Lung (tissue), 12 donors: ENCODE results near the gene HAS3. TPM values are rescaled to one million over a fixed set of nuclear protein-coding genes. Genes with fewer than 3 reads are reported as not detected.
"Not testable (repeated sequence)": the region's sequence is repeated elsewhere in the genome, so short reads cannot be mapped to it uniquely, and the experiment has no call there.

Experiments
- ATAC-seq: fragments of 200-7000 bp; cut with Tn5 transposase; one replicate; pipeline ENCODE4 v1.9.1; 2020; ENCODE audit warnings: moderate number of reproducible peaks; ENCODE audit not compliant: insufficient read depth, low FRiP score
- DNase-seq, 3 donors: peaks; one replicate each; pipeline ENCODE4 v3.0.0-alpha.2; 2013 to 2017
- H3K27ac ChIP-seq, 2 donors: one replicate each; pipeline ENCODE4 v1.5.1; 2013; ENCODE audit warnings: mild to moderate bottlenecking in 2 of 2, moderate library complexity in 2 of 2, control low read depth in 1 of 2, inconsistent platforms in 1 of 2, low read depth in 1 of 2, low read length in 1 of 2
- H3K27me3 ChIP-seq, 3 donors: one replicate each; pipeline ENCODE4 v1.5.1; 2013; ENCODE audit warnings: low read length in 2 of 3; ENCODE audit not compliant: control insufficient read depth in 3 of 3, insufficient read depth in 3 of 3
- H3K36me3 ChIP-seq, 4 donors: one replicate each; pipeline ENCODE4 v1.5.1; 2013; ENCODE audit warnings: low read length in 4 of 4, mild to moderate bottlenecking in 1 of 4, moderate library complexity in 1 of 4; ENCODE audit not compliant: control insufficient read depth in 4 of 4, insufficient read depth in 4 of 4
- H3K4me1 ChIP-seq, 5 donors: one replicate each; pipeline ENCODE4 v1.5.1; 2013; ENCODE audit warnings: low read length in 5 of 5, mild to moderate bottlenecking in 2 of 5, moderate library complexity in 1 of 5; ENCODE audit not compliant: control insufficient read depth in 5 of 5, insufficient read depth in 5 of 5
- H3K4me3 ChIP-seq: one replicate; pipeline ENCODE4 v1.5.1; 2013; ENCODE audit warnings: mild to moderate bottlenecking, control low read depth, moderate library complexity
- H3K9ac ChIP-seq, 2 donors: one replicate each; pipeline ENCODE4 v1.5.1; 2013; ENCODE audit warnings: low read length in 2 of 2, control low read depth in 1 of 2; ENCODE audit not compliant: insufficient read depth in 1 of 2
- H3K9me3 ChIP-seq, 4 donors: one replicate each; pipeline ENCODE4 v1.5.1; 2013; ENCODE audit warnings: low read length in 3 of 4, mild to moderate bottlenecking in 1 of 4, moderate library complexity in 1 of 4; ENCODE audit not compliant: control insufficient read depth in 4 of 4, insufficient read depth in 3 of 4
- CTCF ChIP-seq: IDR thresholded peaks from 2 replicates; pipeline ENCODE4 v1.5.1; 2012; ENCODE audit warnings: mild to moderate bottlenecking; ENCODE audit errors: control extremely low read depth, extremely low read depth
- WGBS, 2 donors: extraction: QIAGEN DNeasy Blood & Tissue Kit; methylation state at CpG; one replicate each; pipeline ENCODE4 v1.1.7; 2013; 5-methylcytosine and 5-hydroxymethylcytosine counted together
- polyA plus RNA-seq, 2 donors: library from polyadenylated mRNA; stranded (reverse); fragments of 200-250 nt; gene quantifications; one replicate each; pipeline ENCODE4 v1.2.1, GENCODE V29; 2013
- total RNA-seq, 2 donors: library from RNA; depleted of rRNA in 1 of 2; stranded (reverse); fragments of >200 nt in 1 of 2; gene quantifications; one replicate each; pipeline ENCODE4 v1.2.1, GENCODE V29; 2014 to 2021
- donor health status: control.
- donor health status: control.
- donor health status: Bipolar disorder and iron deficiency.
- donor health status: healthy.
- donor health status: DM: yes; HTN: yes; CAD: no.

Gene HAS3
- total and polyA plus RNA-seq, 4 donors: 5.1 to 37.5 (median 19.0) TPM

- H3K9ac ChIP-seq: no peak overlapping the region
- H3K27ac ChIP-seq: peak overlapping the region in 1 of 2 donors; percentile 14
- ATAC-seq (peak; percentile 34), DNase-seq (peak in 1 of 3 donors; percentile 16)
- H3K4me3 ChIP-seq: no peak overlapping the region
- WGBS, 2 donors: 55 to 60% methylated on average over 11 of the region's 11 CpGs
- no peaks in the 10 kb centered on the region for H3K36me3 ChIP-seq
- no peaks in the 10 kb centered on the region for H3K9me3 ChIP-seq
- TF ChIP-seq CTCF: no peak
- peaks cover 0 to 1% (median 0%) of the 10 kb centered on the region in 5 donors for H3K4me1 ChIP-seq
- H3K27me3 ChIP-seq: no peaks in the 10 kb centered on the region
Measured at GRCh38 chr16:69057400-69058378, 47.8 kb upstream of the HAS3 start.

- not testable (repeated sequence) for H3K36me3 ChIP-seq, DNase-seq, H3K4me3 ChIP-seq, ATAC-seq, H3K27ac ChIP-seq, H3K9ac ChIP-seq, H3K9me3 ChIP-seq, H3K27me3 ChIP-seq
- 96 to 98% methylated on average over 8 of the region's 8 CpGs for WGBS, 2 donors
- H3K4me1 ChIP-seq: peaks cover 0 to 14% (median 1%) of the 10 kb centered on the region in 5 donors
Measured at GRCh38 chr16:69063491-69063890, 42.0 kb upstream of the HAS3 start.

GRCh38 chr16:69064124-69064763, 41.2 kb upstream of the HAS3 start:
- Histone ChIP-seq H3K27ac (no peak overlapping the region), H3K9ac (no peak overlapping the region), H3K27me3 (no peaks in the 10 kb centered on the region), H3K4me1 (peaks cover 0 to 14% (median 0%) of the 10 kb centered on the region in 5 donors), H3K4me3 (no peak overlapping the region), H3K9me3 (no peaks in the 10 kb centered on the region), H3K36me3 (peaks cover 0 to 1% (median 0%) of the 10 kb centered on the region in 4 donors)
- ATAC-seq (no peak), DNase-seq (no peak)
- WGBS, 2 donors: 96 to 98% methylated on average over 2 of the region's 2 CpGs
- TF ChIP-seq CTCF: no peak

GRCh38 chr16:69064764-69065313, 40.6 kb upstream of the HAS3 start:
- H3K9me3 ChIP-seq: no peaks in the 10 kb centered on the region
- H3K27ac ChIP-seq: no peak overlapping the region
- 74 to 78% methylated on average over 6 of the region's 6 CpGs for WGBS, 2 donors
- ATAC-seq (no peak), DNase-seq (no peak)
- peaks cover 0 to 14% (median 0%) of the 10 kb centered on the region in 5 donors for H3K4me1 ChIP-seq
- no peak for TF ChIP-seq CTCF
- no peak overlapping the region for H3K4me3 ChIP-seq
- H3K27me3 ChIP-seq: no peaks in the 10 kb centered on the region
- no peak overlapping the region for H3K9ac ChIP-seq
- H3K36me3 ChIP-seq: peaks cover 0 to 1% (median 0%) of the 10 kb centered on the region in 4 donors
